ENCODE results near the gene GALNT1.

- TF ChIP-seq CTCF (IDR thresholded peaks at IDR 0.05) (no peak), POLR2AphosphoS2 (conservative IDR thresholded peaks at IDR 0.05; ENCODE audit: low read length) (no peak), POLR2A (IDR thresholded peaks at IDR 0.05; ENCODE audit: low read length) (no peak), RNF2 (IDR thresholded peaks at IDR 0.05; ENCODE audit: borderline replicate concordance, low read depth) (no peak), REST (IDR thresholded peaks at IDR 0.05) (no peak), BHLHE40 (IDR thresholded peaks at IDR 0.05; ENCODE audit: low read depth, low read length) (no peak), ZNF302 (CRISPR knock-in tag; IDR thresholded peaks at IDR 0.05) (no peak), SMC3 (IDR thresholded peaks at IDR 0.05) (no peak), JUN (IDR thresholded peaks at IDR 0.05) (no peak), EP300 (IDR thresholded peaks at IDR 0.05) (no peak), NPAS2 (CRISPR knock-in tag; IDR thresholded peaks at IDR 0.05; ENCODE audit: borderline replicate concordance) (no peak), RCOR1 (IDR thresholded peaks at IDR 0.05; ENCODE audit: low read depth, low read length) (no peak)
These were observed 100.8 kb downstream of the GALNT1 start for GRCh38 chr18:35682281-35682867.
